GM12865 (cell line): ENCODE results near the gene KCNH3.

Source experiments
- DNase-seq: peaks from one replicate; pipeline ENCODE4 v3.0.0; 2010; ENCODE audit warnings: low read depth
- H3K4me3 ChIP-seq: 2 replicates; pipeline ENCODE4 v1.5.1; 2011; ENCODE audit warnings: mild to moderate bottlenecking, low read depth, low read length, control low read depth
- CTCF ChIP-seq: IDR thresholded peaks from 2 replicates; pipeline ENCODE4 v1.5.1; 2011; ENCODE audit warnings: low read length, control low read depth, low read depth, inconsistent platforms; ENCODE audit not compliant: insufficient read depth; ENCODE audit errors: missing control alignments

Gene KCNH3

GRCh38 chr12:49511410-49511809 lies 27.4 kb upstream of the KCNH3 start:
- DNase-seq: no peak
- no peak for TF ChIP-seq CTCF
- no peak overlapping the region for H3K4me3 ChIP-seq

DNA sequence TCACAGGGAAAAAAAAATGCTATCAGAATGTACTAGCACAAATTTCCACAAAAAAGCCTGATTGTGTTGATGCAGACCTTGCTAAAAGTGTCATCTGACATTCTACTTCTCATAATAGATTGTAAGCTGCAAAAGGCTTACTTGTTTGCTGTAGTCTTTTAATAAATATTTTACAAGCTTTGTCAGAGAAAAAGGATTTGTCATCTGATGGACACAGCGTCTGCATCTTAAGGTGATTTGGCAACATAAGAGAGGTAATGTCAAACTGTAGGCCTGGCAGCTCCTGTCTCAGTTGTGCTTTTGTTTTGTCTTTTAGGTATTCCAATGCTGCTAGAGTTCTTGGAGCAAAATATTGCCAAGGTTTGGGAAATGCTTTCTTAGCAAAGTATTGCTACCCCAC lies 26.3 kb upstream of the KCNH3 start:
- no peak for TF ChIP-seq CTCF
- DNase-seq: no peak
- no peak overlapping the region for H3K4me3 ChIP-seq

GRCh38 chr12:49515266-49515665 lies 23.6 kb upstream of the KCNH3 start:
- no peak overlapping the region for H3K4me3 ChIP-seq
- DNase-seq: no peak
- TF ChIP-seq CTCF: no peak

DNA sequence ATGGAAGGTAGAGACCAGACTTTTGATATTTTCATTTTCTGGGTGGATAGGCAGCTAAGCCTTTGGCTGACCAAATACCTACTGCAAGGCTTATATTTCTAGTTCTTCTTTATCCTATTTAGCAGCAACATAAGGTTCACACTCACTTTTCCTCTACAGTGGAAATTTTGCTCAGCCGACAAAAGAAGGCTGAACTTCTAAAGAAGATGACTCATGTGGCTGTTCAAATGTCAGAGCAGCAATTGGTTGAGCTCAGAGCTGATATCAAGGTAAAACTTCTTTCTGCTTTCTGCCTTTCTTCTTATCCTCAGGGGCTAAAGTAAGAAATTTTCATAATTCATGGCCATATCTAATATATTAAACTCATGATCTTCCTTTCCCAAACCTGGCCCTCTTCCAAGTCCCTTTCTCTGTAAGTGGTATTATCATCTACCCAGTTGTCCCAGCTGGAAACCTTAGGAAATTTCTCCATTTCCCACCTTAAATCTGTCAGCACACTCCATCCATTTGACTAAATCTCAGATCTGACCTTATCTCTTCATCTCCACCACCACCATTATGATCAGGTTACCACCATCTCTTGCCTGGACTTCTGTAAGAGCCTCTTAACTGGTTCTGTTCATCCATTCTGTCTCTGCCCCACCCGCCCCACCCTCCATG lies 19.8 kb upstream of the KCNH3 start:
- no peak for TF ChIP-seq CTCF
- no peak overlapping the region for H3K4me3 ChIP-seq
- DNase-seq: no peak

DNA sequence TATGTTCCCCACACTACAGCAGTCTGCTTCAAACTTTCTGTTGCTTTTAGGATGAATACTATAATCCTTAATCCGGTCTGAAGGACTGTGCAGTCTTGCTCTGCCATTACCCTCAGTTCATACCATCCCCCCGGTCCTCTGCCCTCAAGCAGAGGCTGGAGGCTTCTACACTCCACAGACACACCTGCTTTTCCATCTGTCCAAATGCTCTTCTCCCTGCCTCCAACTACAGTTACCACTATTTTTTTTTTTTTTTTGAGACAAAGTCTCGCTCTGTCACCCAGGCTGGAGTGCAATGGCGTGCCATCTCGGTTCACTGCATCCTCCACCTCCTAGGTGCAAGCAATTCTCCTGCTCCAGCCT lies 19.3 kb upstream of the KCNH3 start:
- DNase-seq: no peak
- no peak overlapping the region for H3K4me3 ChIP-seq
- TF ChIP-seq CTCF: no peak

DNA sequence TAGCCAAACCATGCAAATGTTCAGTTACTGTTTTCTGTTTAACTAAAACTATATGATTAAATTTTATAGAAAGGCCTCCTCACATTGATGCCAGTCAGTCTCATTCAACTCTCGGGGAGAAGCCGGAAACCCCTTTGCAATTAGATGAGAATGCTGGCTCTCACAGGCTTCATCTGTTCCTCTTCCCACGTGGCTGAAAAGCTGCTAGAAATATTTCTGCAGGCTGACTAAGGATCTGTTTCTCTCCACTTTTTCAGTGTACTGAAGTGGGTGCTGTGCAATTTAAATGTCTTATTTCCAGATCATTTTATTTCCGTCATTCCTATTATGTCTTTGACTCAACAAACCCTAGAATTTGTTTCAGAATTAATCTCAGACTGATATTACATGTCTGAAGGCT lies 17.4 kb upstream of the KCNH3 start:
- DNase-seq: no peak
- no peak for TF ChIP-seq CTCF
- no peak overlapping the region for H3K4me3 ChIP-seq

DNA sequence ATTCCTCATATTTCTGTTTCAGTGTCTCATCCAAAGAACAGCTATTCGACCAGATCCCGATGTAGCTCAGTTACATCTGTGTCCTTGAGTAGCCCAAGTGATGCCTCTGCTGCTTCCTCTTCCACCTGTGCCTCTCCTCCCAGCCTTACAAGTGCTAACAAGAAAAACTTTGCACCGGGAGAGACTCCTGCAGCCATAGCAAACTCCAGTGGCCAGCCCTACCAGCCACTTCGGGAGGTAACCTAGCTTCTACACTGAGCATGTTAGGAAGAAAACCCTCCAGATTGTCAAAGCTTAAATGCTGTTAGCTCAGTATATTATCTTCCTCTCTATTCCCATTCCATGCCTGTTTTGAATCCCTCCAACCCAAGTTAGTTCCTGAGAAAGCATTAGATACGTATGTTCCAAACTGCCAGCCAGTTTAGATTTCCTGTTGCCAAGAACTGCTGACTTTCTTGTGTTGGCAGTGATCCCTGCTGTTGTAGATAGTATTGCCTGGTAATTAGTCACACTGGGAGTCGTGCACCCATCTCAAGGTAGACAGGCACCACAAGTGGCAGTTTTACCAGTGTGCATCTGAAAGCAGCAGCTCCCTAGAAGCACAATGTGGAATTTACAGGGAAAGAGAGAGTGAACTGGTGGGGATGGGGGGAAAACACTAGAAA lies 14.0 kb upstream of the KCNH3 start:
- no peak overlapping the region for H3K4me3 ChIP-seq
- no peak for DNase-seq
- no peak for TF ChIP-seq CTCF
